Breast epithelium (tissue), 3 donors: ENCODE data around the gene CADPS.

Source experiments
- CTCF ChIP-seq, 3 donors: fragments of 450-650 bp; IDR thresholded peaks; one replicate each; pipeline ENCODE4 v1.5.1; 2016 to 2017; ENCODE audit warnings: antibody characterized with exemption in 3 of 3, mild to moderate bottlenecking in 3 of 3, moderate library complexity in 3 of 3
- POLR2A ChIP-seq: fragments of 450-650 bp; IDR thresholded peaks from one replicate; pipeline ENCODE4 v1.6.1; 2016; ENCODE audit warnings: antibody characterized with exemption, mild to moderate bottlenecking, moderate library complexity
- POLR2AphosphoS5 ChIP-seq, 3 donors: sonication (generic); formaldehyde crosslinking; IDR thresholded peaks; one replicate each; pipeline ENCODE4 v1.6.1; 2017; ENCODE audit warnings: antibody characterized with exemption in 3 of 3

DNA sequence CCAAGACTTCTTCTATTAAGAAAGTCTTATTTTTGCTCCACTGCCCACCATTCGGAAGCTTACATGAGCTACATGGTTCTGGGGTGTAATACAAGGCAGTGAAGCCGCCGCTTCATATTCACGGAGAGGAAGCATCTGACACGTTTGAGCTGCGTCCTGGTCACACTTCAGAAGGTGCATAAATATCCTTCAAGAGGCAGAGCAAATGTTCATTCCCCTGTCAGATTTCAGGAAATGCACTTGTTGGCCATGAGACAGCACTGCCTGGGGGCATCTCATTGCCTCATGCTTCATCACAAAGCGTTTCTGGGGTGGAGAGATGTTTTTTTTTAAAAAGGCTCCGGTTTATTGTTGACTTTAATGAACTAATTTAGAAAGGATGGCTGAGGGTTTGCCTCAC, 119.9 kb downstream of the CADPS start:
- TF ChIP-seq CTCF (IDR thresholded peaks at IDR 0.05) (no peak), POLR2AphosphoS5 (IDR thresholded peaks at IDR 0.05) (no peak), POLR2A (no peak)
